Activated CD4-positive, CD25-positive, alpha-beta regulatory T cell treated with anti-CD3 and anti-CD28 coated beads, Interleukin-2, amount 50 U/mL, for 24 hours (primary cell): ENCODE measurements around the gene ZNF780A.
"Not testable (repeated sequence)": the region's sequence is repeated elsewhere in the genome, so short reads cannot be mapped to it uniquely, and the experiment has no call there.

Source experiments
- ATAC-seq, 2 donors: fragments of 150-1000 bp; cut with Tn5 transposase; one replicate each; pipeline ENCODE4 v1.10.0; 2021; ENCODE audit warnings: mild to moderate bottlenecking in 1 of 2, moderate library complexity in 1 of 2

Gene ZNF780A

DNA sequence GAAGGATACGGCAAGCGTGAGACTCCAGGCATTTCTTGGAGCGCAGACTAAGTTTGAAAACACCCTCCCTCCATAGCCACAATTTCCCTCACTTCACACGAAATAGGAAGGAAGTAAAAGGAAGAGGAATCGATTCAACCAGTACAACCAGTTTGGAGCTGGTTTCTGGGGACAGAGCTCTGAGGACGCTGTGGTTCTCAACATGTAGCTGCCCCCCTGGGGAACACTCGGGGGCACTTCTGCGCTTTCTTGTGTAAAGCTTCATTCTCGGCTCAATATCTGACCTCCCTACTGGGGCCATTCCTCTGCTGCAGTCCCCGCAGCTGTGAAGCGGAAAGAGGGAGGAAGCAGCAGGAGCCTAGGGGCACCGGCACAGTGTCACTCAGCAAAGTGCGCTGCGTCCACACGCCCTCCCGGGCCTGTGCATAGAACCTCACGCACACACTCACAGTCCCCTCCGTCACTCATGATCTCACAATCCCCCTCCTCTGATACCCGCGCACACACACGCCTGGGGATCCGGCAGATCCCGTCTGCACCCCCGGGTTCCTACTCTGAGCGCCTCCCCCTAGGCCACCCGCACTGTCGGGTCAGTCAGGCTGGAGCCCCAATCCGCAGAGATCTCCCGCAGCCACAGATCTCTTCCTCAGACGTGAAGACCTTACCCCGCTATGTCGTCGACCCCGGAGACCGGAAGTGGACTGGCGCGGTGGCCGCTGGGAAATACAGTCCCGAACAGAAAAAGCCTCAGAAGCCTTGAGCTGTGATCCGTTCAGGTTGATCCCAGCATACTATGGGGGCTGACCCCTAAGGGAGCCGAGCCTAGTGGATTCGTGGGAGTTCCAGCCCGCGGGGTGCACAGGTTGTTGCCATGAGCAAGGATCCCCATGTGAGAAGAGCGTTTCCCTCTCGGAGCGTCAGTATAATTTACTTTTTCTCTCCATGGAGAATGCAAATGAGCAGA is at the start of gene ZNF780A:
Gene ZNF780A (minus strand): TSS at position 703 of the 964 bp plus-strand sequence. CDS start 6,190 bp downstream, outside the sequence.
- peak; percentile 93 to 94 for ATAC-seq

DNA sequence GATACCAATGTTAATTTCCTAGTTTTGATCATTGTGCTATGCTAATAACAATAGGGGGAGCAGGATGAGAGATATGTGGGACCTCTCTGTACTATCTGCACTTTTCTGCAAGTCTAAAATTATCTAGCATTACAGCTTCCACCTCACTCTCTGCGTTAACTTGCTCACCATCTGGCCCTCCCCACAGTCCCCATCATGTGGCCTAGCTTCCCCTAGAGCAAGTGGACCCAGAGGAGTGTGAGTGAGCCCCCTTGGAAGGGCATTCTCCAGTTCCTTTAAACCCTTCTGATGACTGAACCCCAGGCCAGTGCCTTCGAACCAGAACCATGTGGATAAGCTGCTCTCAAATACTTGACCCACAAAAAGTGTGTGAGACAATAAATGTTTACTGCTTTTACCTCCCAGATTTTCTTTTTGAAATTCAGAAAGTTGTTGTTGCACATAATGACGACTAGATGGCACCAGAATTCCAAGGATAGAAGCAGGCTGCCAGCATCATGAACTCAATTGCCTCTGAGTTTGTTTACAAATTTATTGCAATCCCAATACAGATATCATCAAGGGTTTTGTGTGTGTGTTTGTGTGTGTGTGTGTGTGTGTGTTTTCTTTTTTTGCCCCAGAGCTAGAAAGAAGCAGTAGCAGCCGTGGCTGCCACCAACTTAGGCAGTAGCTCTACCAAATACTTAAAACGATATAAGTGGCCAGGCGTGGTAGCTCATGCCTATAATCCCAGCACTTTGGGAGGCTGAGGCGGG is 49.0 kb upstream of the ZNF780A start:
- no peak for ATAC-seq

DNA sequence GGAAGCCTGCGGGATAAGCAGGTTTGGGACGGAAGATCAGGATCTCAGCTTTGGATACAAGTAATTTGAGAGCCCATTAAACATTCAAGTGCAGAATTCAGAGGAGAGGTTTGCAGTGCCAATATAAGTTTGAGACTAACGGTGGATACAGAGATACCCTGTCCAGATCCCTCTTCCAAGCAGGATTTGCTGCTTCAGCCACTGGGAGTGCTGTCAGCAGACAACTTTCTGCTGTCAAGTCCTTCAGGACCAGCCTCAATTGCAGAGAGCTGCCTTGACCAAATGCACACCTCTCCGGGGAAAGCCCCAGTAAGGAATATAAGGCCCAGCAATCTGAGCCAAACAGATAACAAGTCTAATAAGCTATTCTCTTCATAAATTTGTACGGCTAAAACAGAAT is 46.1 kb upstream of the ZNF780A start:
- ATAC-seq: no peak

DNA sequence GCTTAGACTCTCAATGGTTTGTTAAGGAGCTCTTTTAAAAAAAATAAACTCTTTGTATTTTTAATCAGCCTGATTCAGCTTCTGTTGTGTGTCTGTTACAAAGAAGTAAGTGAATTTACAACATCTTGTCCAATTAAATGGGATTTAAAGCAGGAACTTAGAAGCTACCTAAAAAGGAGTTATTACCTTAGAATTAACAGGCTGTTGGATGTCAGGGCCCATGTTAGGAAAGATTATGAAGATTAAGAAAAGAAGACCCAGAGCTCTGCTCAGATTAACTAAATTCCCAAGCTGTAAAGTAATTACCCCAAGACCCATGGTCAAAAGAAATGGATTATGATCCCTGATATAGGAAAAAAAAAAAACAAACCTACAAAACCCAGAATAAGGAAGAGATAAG is 44.1 kb upstream of the ZNF780A start:
- ATAC-seq: no peak

DNA sequence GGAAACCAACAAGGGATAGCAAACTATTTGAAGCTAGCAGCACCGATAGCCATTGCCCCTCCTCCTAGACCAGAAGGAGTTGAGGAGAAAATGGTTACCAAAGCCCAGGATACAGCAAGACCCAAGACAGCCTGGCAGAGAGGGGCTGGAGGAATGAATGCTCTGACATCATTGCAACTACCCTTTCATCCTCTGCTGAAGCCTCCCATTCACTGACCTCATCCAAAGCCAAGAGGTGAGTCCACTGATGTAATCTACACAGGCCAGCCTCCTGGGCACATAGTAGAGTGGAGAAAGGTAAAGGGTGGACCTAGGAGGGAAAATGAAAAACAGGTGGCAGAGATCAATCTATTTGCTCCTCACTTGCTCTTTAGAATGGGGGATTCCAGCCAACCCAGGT is 42.7 kb upstream of the ZNF780A start:
- no peak for ATAC-seq

DNA sequence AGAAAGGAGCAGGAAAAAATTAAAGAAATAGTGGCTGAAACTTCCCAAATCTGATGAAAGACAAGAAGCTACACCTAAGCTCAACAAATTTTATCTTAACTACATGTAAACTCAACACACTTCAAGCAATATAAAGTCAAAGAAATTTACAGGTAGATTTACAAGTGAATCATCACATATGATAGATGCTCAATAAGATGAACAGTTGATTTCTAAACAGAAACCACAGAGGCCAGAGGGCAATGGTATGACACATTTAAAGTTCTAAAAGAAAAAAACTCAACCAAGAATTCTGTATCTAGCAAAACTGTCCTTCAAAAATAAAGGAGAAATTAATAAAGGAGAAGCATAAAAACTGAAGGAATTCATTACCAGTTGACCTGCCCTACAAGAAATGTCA is 39.3 kb upstream of the ZNF780A start:
- no peak for ATAC-seq

DNA sequence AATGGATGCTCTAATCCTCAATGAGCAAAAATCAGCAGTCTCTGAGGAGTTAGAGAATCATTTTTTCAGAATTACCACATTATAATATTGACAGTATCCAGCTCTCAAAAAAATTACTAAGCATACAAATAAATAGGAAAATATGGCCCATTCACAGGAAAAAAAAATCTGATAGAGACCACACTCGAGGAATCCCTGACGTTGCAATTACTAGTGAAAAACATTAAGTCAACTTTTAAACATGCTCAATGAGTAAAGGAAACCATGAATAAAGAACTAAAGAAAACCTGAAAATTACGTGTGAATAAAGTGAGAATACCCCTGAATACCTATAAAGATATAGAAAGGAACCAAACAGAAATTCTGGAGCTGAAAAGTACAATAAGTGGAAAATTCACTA is 38.7 kb upstream of the ZNF780A start:
- ATAC-seq: no peak

DNA sequence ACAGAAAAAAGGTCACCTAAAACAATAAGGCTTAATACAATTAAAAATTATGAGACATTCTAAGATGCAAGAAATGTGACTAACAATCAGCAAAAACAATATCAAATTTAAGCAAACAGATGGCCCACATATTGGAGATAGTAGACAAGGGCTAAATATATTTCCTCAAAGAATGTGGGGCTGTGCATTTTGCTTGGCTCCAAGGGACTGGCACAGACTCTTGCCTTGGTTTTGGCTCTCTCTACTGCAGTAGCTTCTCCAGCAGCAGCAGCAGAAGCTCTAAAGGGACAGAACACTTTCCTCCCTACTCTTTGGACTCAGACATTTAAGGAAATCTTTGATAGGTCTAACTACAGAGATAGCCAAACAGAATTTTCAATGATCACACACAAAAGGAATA is 38.2 kb upstream of the ZNF780A start:
- no peak for ATAC-seq

DNA sequence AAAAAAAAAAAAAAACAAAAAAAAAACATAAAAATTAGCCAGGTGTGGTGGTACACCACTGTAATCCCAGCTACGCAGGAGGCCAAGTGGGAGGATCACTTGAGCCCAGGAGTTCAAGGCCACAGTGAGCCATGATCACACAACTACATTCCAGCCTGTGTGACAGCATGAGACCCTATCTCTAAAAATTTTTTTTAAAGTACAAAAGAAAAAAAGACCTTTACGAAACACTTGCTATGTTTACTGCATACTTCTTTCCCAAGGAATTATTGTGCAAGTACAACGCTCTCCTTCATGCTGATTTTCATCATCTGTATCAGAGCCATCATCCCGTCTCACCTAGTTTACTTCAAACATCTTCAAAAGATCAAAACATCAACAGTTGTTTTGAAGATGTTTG is 28.6 kb upstream of the ZNF780A start:
- no peak for ATAC-seq

DNA sequence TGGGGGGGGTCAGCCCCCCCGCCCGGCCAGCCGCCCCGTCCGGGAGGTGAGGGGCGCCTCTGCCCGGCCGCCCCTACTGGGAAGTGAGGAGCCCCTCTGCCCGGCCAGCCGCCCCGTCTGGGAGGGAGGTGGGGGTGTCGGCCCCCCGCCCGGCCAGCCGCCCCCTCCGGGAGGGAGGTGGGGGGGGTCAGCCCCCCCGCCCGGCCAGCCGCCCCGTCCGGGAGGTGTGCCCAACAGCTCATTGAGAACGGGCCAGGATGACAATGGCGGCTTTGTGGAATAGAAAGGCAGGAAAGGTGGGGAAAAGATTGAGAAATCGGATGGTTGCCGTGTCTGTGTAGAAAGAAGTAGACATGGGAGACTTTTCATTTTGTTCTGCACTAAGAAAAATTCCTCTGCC is 27.9 kb upstream of the ZNF780A start:
- ATAC-seq: not testable (repeated sequence)

DNA sequence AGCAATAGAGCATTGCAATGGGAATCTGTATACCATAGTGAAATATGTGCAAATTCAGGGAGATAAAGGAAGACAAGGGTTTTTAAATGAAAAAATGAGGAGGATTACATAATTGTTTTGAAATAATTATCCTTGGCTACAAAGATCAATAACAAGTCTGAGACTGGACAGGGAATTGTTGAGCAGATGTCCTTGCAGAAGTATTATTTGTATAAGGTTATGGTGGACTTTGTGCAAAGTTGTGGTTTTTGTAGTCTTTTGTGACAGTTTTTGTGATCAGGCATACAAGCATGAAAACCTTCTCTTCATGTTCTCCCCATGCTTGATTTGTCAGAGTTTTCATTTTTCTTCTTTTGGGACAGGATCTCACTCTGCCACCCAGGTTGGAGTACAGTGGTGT is 25.3 kb upstream of the ZNF780A start:
- no peak for ATAC-seq

DNA sequence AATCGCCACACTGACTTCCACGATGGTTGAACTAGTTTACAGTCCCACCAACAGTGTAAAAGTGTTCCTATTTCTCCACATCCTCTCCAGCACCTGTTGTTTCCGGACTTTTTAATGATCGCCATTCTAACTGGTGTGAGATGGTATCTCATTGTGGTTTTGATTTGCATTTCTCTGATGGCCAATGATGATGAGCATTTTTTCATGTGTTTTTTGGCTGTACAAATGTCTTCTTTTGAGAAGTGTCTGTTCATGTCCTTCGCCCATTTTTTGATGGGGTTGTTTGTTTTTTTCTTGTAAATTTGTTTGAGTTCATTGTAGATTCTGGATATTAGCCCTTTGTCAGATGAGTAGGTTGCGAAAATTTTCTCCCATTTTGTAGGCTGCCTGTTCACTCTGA is 23.4 kb upstream of the ZNF780A start:
- not testable (repeated sequence) for ATAC-seq

DNA sequence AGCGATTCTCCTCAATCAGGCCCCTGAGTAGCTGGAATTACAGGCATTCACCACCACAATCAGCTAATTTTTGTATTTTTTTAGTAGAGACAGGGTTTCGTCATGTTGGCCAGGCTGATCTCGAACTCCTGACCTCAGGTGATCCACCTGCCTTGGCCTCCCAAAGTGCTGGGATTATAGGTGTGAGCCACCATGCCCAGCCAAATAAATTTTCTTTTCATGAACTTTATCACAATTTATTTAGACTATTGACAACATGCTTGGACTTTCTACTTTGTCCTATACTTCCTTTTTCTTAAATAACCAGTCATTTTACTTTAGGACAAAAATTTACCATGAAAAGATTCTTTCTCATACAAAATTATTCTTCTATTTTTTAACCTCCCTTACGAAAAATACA is 21.5 kb upstream of the ZNF780A start:
- ATAC-seq: not testable (repeated sequence)

DNA sequence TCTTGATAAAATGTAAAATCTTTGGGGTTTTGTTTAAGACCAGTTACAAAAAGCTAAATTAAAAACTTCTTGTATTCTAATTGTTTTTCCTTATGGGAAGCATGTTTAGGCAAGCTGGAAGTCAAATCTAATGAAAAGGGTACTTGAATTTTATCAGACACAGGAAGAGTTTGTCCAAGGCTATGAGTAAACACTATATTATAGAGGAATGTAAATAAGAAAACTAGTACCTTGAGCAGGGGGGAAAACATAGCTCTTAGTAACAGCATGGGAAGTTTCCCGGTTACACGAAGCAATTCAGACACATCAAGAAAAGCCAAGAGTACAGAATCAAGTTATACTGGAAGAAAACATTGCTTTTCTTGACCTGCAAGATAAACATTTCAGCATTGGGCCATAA is 19.8 kb upstream of the ZNF780A start:
- no peak for ATAC-seq

DNA sequence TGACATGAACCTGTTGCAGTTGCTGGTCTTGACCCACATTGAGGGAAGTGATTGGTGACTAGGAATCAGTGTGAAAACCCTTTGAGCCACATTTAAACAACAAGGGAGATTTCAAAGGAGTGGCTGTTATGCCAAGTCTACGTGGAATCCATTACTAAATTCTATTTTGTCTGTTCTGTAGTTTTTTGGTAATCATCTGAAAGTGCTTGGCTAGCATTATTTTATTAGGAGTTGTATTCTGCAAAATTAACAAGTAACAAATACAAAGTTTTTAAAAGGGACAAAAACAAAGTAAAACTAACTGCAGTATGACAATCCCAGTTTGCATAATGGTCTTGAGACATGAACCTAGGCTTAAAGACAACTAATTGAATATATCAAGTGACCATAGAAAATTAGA is 14.0 kb upstream of the ZNF780A start:
- ATAC-seq: no peak

DNA sequence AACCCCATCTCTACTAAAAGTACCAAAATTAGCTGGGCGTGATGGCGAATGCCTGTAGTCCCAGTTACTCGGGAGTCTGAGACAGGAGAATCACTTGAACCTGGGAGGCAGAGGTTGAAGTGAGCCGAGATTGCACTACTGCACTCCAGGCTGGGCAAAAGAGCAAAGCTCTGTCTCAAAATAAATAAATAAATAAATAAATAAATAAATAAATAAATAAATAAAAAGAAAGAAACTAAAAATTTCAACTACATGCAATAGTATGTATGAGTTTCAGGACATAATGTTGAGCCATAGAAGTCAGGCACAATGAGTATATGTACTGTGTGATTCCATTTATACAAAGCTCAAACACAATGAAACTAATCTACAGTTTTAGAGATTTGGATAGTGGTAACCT is 12.9 kb upstream of the ZNF780A start:
- ATAC-seq: no peak

DNA sequence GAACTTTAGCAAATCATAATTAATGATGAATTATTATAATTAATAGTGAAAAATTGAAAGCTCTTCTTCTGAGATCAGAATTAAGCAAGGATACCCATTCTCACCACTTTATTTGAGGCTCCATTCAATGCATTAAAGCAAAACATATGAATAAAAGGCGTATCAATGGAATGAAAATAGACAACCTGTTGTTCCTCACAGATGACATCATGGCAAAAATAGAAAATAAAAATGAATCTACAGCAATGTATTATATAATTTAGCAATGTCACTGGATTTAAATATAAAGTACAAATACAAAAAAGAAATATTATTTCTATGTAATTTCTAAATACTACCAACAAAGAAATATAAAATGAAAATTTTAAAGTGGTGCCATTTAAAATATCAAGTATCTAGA is 11.1 kb upstream of the ZNF780A start:
- ATAC-seq: no peak

DNA sequence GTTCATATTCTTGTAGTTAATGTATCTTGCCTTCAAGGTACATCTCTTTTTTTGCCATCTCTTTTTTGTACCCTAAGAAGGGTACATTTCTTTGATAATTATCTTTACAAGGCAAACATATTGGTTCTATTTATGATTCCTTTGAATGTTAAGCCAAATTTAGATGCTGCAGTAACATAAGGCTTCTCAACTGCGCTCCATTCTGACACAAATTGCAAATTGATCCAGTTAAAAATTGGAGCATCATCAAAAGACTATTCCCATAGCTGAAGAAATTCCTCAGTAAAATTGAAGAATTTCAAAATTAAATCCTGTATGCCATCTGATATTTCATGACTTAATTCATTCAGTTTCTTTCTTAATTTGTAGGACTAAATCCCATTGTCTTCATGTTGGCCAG is 2.7 kb upstream of the ZNF780A start:
- no peak for ATAC-seq

DNA sequence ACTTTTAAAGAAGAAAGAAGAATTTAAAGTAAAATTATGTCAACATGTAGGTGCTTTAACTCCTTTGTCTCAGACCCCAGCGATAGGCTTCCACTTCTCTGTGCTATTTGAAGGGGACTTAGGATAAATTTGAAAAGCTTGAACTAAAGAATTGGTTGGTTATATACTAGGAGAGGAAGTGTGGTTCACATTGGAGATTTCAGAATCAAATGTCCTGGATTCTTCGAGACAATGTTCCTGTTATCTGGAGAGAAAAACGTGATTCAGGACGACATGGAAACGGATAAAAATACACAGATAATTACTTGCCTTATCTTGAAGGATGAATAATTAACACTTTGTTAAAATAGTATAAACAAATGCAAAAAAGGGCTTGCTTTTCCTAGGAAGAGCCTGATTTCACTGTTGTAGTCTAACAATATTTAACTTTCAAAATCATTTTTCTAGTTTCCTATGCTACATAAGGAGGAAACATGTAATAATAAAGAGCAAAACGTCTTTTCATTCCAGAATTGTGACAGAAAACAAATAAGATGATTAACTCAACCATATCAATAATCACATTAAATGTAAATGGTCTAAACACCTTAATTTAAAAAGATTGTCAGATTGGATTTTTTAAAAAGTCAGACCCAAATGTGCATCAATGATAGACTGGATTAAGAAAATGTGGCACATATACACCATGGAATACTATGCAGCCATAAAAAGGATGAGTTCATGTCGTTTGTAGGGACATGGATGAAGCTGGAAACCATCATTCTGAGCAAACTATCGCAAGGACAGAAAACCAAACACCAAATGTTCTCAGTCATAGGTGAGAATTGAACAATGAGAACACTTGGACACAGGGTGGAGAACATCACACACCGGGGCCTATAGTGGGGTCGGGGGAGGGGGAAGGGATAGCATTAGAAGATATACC is 724 bp upstream of the ZNF780A start:
- ATAC-seq: no peak

DNA sequence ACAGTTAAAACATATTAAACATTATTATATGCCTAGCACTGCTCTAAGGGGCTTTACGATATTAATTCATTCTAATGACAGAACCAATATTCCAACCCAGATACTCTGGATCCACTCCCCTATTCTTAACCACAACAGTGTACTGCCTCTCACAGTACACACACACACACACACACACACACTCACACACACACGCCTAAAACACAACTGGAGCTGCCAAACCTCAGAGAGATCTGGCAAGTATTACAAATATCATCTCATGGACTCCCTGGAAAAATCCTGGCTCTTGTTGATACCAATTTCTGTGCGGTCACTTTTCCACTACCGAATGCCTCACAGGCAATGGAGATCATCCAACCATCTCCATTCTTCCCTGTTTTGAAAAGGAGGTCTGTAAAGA is 1.3 kb downstream of the ZNF780A start:
- ATAC-seq: no peak

DNA sequence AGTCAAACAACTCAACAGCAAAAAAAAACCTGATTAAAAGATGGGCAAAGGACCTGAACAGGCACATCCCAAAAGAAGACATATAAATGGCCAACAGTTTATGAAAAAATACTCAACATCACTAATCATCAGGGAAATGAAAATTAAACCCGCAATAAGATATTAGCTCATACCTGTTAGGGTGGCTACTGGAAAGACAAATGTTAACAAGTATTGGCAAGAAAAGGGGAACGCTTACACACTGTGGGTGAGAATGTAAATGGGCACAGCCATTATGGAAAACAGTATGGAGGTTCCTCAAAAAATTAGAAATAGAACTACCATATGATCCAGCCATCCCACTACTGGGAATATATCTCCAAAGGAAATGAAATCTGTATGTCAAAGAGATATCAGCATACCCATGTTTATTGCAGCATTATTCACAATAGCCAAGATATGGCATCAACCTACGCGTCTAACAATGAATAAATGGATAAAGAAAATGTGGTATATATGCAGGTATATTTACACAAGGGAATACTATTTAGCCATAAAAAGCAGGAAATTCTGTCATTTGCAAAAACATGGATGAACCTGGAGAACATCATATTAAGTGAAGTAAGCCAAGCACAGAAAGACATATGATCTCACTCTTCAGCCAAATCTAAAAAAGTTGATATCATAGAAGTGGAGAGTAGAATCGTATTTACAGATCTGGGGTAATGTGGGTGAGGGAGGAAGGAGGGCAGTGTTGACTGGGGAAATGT is 2.3 kb downstream of the ZNF780A start:
- ATAC-seq: no peak

DNA sequence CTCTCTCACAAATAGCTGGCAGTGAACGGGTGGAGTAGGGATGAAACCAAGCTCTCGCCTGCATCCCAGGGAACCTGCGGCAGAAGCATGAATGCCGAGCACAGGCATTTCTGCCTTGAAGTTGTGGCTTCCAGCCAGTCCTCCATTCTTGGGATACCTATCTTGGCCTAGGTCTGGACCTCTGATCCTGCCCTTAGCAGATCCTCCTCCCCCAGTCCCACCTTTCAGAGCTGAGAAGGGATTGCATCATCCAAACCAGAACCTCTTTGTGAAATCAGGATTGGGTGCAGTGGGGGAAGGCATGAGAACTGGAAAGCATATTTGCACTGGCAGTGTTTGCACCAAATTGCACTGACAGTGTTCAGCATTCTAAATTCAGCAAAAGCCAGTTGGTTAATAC is 5.8 kb downstream of the ZNF780A start:
- ATAC-seq: no peak
